WTC11 (cell line): ENCODE measurements around the gene CLIP3. TPM values are rescaled to one million over a fixed set of nuclear protein-coding genes. Genes with fewer than 3 reads are reported as not detected.

Source experiments
- ATAC-seq: fragments of 200-7000 bp; cut with Tn5 transposase; 2 replicates; pipeline ENCODE4 v1.10.0; 2021; ENCODE audit warnings: mild to moderate bottlenecking, moderate library complexity
- CTCF ChIA-PET: fragments of 300-600 bp; sonication (Branson Sonifier 250); formaldehyde crosslinking; loops from one replicate; lab custom pipeline; 2021; ENCODE audit warnings: antibody characterized with exemption; lab: Charles Lee
- POLR2A ChIA-PET: fragments of 350-600 bp; sonication (Branson Sonifier 250); formaldehyde crosslinking; loops from one replicate; lab custom pipeline; 2021; ENCODE audit warnings: antibody characterized with exemption; lab: Charles Lee
- DNase-seq: peaks from one replicate; pipeline ENCODE4 v3.0.0; 2021; ENCODE audit warnings: low spot score
- H3K27ac Mint-ChIP-seq: 2 replicates; pipeline ENCODE4 v1.8.0; 2021; ENCODE audit warnings: mixed read lengths
- H3K27me3 Mint-ChIP-seq: 2 replicates; pipeline ENCODE4 v1.8.0; 2021; ENCODE audit warnings: low read depth, mild to moderate bottlenecking, moderate library complexity, mixed read lengths
- H3K36me3 Mint-ChIP-seq: 2 replicates; pipeline ENCODE4 v1.8.0; 2021; ENCODE audit warnings: mixed read lengths
- H3K4me1 Mint-ChIP-seq: 2 replicates; pipeline ENCODE4 v1.8.0; 2022; ENCODE audit warnings: mixed read lengths
- H3K4me3 Mint-ChIP-seq: 2 replicates; pipeline ENCODE4 v1.8.0; 2021; ENCODE audit warnings: mild to moderate bottlenecking, moderate library complexity, mixed read lengths
- H3K9me3 Mint-ChIP-seq: 2 replicates; pipeline ENCODE4 v1.8.0; 2021; ENCODE audit warnings: mixed read lengths
- ATF1 ChIP-seq: sonication (generic); formaldehyde crosslinking; IDR thresholded peaks from 2 replicates; pipeline ENCODE4 v1.8.1; 2023; ENCODE audit warnings: mild to moderate bottlenecking, moderate library complexity, missing genetic modification reagents
- CBFB ChIP-seq: sonication (generic); formaldehyde crosslinking; IDR thresholded peaks from 2 replicates; pipeline ENCODE4 v1.8.1; 2022; ENCODE audit warnings: mild to moderate bottlenecking, low read depth, missing genetic modification reagents
- CREB1 ChIP-seq: sonication (generic); formaldehyde crosslinking; IDR thresholded peaks from 2 replicates; pipeline ENCODE4 v1.8.0; 2023; ENCODE audit warnings: mild to moderate bottlenecking, missing genetic modification reagents
- EMX1 ChIP-seq: fragments of 250-450 bp; sonication (Bioruptor Pico); IDR thresholded peaks from 2 replicates; pipeline ENCODE4 v1.8.0; 2021; ENCODE audit warnings: mild to moderate bottlenecking
- FOXJ3 ChIP-seq: sonication (generic); formaldehyde crosslinking; IDR thresholded peaks from 2 replicates; pipeline ENCODE4 v1.9.0; 2021; ENCODE audit warnings: missing genetic modification reagents, mild to moderate bottlenecking, borderline replicate concordance
- HMGA2 ChIP-seq: fragments of 250-450 bp; sonication (Bioruptor Pico); IDR thresholded peaks from 2 replicates; pipeline ENCODE4 v1.4.0; 2021; ENCODE audit warnings: mild to moderate bottlenecking, moderate library complexity
- KAT7 ChIP-seq: sonication (generic); formaldehyde crosslinking; IDR thresholded peaks from 2 replicates; pipeline ENCODE4 v1.8.1; 2023; ENCODE audit warnings: missing genetic modification reagents, mild to moderate bottlenecking, borderline replicate concordance
- MYBL2 ChIP-seq: sonication (generic); formaldehyde crosslinking; IDR thresholded peaks from 2 replicates; pipeline ENCODE4 v1.8.1; 2023; ENCODE audit warnings: mild to moderate bottlenecking, moderate library complexity, missing genetic modification reagents
- NFATC4 ChIP-seq: fragments of 250-450 bp; sonication (Bioruptor Pico); IDR thresholded peaks from 2 replicates; pipeline ENCODE4 v1.9.0; 2021; ENCODE audit warnings: mild to moderate bottlenecking
- NR1H2 ChIP-seq: sonication (generic); formaldehyde crosslinking; IDR thresholded peaks from 2 replicates; pipeline ENCODE4 v1.9.0; 2021; ENCODE audit warnings: mild to moderate bottlenecking, moderate library complexity, missing genetic modification reagents
- SMAD4 ChIP-seq: sonication (generic); formaldehyde crosslinking; IDR thresholded peaks from 2 replicates; pipeline ENCODE4 v1.8.0; 2022; ENCODE audit warnings: mild to moderate bottlenecking, missing genetic modification reagents
- SOX15 ChIP-seq: fragments of 250-450 bp; sonication (Bioruptor Pico); IDR thresholded peaks from 2 replicates; pipeline ENCODE4 v1.9.0; 2021; ENCODE audit warnings: mild to moderate bottlenecking
- SP1 ChIP-seq: sonication (generic); formaldehyde crosslinking; conservative IDR thresholded peaks from 2 replicates; pipeline ENCODE4 v1.8.1; 2022; ENCODE audit warnings: missing genetic modification reagents
- TEAD4 ChIP-seq: sonication (generic); formaldehyde crosslinking; IDR thresholded peaks from 2 replicates; pipeline ENCODE4 v1.8.0; 2022; ENCODE audit warnings: mild to moderate bottlenecking, missing genetic modification reagents
- ZNF219 ChIP-seq: sonication (generic); formaldehyde crosslinking; IDR thresholded peaks from 2 replicates; pipeline ENCODE4 v1.8.0; 2023; ENCODE audit warnings: missing genetic modification reagents, mild to moderate bottlenecking, borderline replicate concordance
- total RNA-seq: library from RNA; stranded (reverse); gene quantifications from 3 replicates; pipeline ENCODE4 v1.2.3, GENCODE V29; 2021
- TF ChIP-seq, protein P1 (sequence below): sonication (generic); formaldehyde crosslinking; IDR thresholded peaks from 2 replicates; pipeline ENCODE4 v1.8.1; 2023; ENCODE audit warnings: mild to moderate bottlenecking, missing genetic modification reagents
- TF ChIP-seq, protein P2 (sequence below): fragments of 250-450 bp; sonication (Bioruptor Pico); IDR thresholded peaks from 2 replicates; pipeline ENCODE4 v1.9.0; 2021; ENCODE audit warnings: mild to moderate bottlenecking
- TF ChIP-seq, protein P3 (sequence below): sonication (generic); formaldehyde crosslinking; IDR thresholded peaks from 2 replicates; pipeline ENCODE4 v1.8.1; 2022; ENCODE audit warnings: low read depth, mild to moderate bottlenecking, moderate library complexity, missing genetic modification reagents, borderline replicate concordance
- TF ChIP-seq, protein P4 (sequence below): sonication (generic); formaldehyde crosslinking; IDR thresholded peaks from 2 replicates; pipeline ENCODE4 v1.8.0; 2023; ENCODE audit warnings: missing genetic modification reagents, mild to moderate bottlenecking, borderline replicate concordance
- TF ChIP-seq, protein P5 (sequence below): sonication (generic); formaldehyde crosslinking; IDR thresholded peaks from 2 replicates; pipeline ENCODE4 v1.8.1; 2022; ENCODE audit warnings: low read depth, missing genetic modification reagents, borderline replicate concordance
- TF ChIP-seq, protein P6 (sequence below): fragments of 250-450 bp; sonication (Bioruptor Pico); IDR thresholded peaks from 2 replicates; pipeline ENCODE4 v1.9.0; 2021; ENCODE audit warnings: mild to moderate bottlenecking
- TF ChIP-seq, protein P7 (sequence below): sonication (generic); formaldehyde crosslinking; IDR thresholded peaks from 2 replicates; pipeline ENCODE4 v1.8.1; 2023; ENCODE audit warnings: mild to moderate bottlenecking, missing genetic modification reagents
- TF ChIP-seq, protein P8 (sequence below): sonication (generic); formaldehyde crosslinking; IDR thresholded peaks from 2 replicates; pipeline ENCODE4 v1.8.0; 2022; ENCODE audit warnings: mild to moderate bottlenecking, missing genetic modification reagents

The CLIP3 gene
- total RNA-seq, 1 experiment from 2014 or later, result 16.2 TPM

DNA sequence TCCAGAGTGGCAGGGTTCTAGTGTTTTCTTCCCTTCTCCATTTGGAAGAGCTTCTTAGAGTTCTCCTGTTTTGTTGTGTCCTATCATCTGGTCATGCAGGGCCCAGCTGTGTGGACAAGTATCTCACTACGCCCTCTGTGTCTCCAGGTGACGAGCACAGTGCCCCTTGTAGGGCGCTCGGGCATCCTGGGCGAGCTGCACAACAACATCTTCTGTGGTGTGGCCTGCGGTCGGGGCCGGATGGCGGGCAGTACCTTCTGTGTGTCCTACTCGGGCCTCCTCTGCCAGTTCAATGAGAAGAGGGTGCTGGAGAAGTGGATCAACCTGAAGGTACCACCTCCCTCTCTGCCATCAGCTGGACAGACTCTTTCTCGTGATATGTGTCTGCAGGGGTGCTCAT lies 35.0 kb upstream of the CLIP3 start (continued):
- TF ChIP-seq, protein P1, sequence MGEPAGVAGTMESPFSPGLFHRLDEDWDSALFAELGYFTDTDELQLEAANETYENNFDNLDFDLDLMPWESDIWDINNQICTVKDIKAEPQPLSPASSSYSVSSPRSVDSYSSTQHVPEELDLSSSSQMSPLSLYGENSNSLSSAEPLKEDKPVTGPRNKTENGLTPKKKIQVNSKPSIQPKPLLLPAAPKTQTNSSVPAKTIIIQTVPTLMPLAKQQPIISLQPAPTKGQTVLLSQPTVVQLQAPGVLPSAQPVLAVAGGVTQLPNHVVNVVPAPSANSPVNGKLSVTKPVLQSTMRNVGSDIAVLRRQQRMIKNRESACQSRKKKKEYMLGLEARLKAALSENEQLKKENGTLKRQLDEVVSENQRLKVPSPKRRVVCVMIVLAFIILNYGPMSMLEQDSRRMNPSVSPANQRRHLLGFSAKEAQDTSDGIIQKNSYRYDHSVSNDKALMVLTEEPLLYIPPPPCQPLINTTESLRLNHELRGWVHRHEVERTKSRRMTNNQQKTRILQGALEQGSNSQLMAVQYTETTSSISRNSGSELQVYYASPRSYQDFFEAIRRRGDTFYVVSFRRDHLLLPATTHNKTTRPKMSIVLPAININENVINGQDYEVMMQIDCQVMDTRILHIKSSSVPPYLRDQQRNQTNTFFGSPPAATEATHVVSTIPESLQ (CRISPR knock-in tag), result no peak
- TF ChIP-seq CREB1 (CRISPR knock-in tag) (no peak), KAT7 (no peak), EMX1 (CRISPR knock-in tag) (no peak), CBFB (CRISPR knock-in tag) (no peak), SMAD4 (no peak)
- TF ChIP-seq, protein P2, sequence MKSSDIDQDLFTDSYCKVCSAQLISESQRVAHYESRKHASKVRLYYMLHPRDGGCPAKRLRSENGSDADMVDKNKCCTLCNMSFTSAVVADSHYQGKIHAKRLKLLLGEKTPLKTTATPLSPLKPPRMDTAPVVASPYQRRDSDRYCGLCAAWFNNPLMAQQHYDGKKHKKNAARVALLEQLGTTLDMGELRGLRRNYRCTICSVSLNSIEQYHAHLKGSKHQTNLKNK (CRISPR knock-in tag), result no peak
- TF ChIP-seq, all 79 proteins: peak for 0

DNA sequence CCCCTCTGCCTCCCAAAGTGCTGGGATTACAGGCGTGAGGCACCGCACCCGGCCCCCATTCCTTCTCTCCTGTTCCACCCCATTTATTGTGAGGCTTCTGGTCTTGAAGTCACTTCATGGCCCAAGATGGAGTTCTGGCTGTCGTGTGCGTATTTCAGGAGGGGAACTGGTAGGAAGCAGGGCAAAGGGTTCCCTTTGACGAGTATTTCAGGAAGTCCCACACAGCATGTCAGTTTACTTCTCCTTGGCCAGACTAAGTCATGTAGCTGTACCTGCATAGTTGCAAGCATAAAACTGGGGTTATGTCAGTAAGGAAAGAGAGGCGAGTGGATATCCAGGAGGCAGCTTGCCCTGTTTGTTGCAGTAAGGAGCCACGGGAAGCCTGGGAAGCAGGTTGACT lies 32.2 kb upstream of the CLIP3 start:
- no peaks in the 10 kb centered on the region for H3K27me3 Mint-ChIP-seq
- no peaks in the 10 kb centered on the region for H3K4me1 Mint-ChIP-seq
- TF ChIP-seq NFATC4 (CRISPR knock-in tag), result no peak
- no peak for TF ChIP-seq NR1H2
- TF ChIP-seq, protein P3, sequence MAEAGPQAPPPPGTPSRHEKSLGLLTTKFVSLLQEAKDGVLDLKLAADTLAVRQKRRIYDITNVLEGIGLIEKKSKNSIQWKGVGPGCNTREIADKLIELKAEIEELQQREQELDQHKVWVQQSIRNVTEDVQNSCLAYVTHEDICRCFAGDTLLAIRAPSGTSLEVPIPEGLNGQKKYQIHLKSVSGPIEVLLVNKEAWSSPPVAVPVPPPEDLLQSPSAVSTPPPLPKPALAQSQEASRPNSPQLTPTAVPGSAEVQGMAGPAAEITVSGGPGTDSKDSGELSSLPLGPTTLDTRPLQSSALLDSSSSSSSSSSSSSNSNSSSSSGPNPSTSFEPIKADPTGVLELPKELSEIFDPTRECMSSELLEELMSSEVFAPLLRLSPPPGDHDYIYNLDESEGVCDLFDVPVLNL (CRISPR knock-in tag), result no peak
- TF ChIP-seq SP1 (CRISPR knock-in tag), result no peak
- TF ChIP-seq HMGA2 (CRISPR knock-in tag), result no peak
- no peak for TF ChIP-seq SOX15 (CRISPR knock-in tag)
- no peak for TF ChIP-seq TEAD4 (CRISPR knock-in tag)
- no peak for TF ChIP-seq ZNF219 (CRISPR knock-in tag)
- TF ChIP-seq, protein P4, sequence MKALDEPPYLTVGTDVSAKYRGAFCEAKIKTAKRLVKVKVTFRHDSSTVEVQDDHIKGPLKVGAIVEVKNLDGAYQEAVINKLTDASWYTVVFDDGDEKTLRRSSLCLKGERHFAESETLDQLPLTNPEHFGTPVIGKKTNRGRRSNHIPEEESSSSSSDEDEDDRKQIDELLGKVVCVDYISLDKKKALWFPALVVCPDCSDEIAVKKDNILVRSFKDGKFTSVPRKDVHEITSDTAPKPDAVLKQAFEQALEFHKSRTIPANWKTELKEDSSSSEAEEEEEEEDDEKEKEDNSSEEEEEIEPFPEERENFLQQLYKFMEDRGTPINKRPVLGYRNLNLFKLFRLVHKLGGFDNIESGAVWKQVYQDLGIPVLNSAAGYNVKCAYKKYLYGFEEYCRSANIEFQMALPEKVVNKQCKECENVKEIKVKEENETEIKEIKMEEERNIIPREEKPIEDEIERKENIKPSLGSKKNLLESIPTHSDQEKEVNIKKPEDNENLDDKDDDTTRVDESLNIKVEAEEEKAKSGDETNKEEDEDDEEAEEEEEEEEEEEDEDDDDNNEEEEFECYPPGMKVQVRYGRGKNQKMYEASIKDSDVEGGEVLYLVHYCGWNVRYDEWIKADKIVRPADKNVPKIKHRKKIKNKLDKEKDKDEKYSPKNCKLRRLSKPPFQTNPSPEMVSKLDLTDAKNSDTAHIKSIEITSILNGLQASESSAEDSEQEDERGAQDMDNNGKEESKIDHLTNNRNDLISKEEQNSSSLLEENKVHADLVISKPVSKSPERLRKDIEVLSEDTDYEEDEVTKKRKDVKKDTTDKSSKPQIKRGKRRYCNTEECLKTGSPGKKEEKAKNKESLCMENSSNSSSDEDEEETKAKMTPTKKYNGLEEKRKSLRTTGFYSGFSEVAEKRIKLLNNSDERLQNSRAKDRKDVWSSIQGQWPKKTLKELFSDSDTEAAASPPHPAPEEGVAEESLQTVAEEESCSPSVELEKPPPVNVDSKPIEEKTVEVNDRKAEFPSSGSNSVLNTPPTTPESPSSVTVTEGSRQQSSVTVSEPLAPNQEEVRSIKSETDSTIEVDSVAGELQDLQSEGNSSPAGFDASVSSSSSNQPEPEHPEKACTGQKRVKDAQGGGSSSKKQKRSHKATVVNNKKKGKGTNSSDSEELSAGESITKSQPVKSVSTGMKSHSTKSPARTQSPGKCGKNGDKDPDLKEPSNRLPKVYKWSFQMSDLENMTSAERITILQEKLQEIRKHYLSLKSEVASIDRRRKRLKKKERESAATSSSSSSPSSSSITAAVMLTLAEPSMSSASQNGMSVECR (CRISPR knock-in tag), result no peak
- no peak for TF ChIP-seq FOXJ3 (CRISPR knock-in tag)
- no peak for TF ChIP-seq ATF1 (CRISPR knock-in tag)
- TF ChIP-seq, protein P5, sequence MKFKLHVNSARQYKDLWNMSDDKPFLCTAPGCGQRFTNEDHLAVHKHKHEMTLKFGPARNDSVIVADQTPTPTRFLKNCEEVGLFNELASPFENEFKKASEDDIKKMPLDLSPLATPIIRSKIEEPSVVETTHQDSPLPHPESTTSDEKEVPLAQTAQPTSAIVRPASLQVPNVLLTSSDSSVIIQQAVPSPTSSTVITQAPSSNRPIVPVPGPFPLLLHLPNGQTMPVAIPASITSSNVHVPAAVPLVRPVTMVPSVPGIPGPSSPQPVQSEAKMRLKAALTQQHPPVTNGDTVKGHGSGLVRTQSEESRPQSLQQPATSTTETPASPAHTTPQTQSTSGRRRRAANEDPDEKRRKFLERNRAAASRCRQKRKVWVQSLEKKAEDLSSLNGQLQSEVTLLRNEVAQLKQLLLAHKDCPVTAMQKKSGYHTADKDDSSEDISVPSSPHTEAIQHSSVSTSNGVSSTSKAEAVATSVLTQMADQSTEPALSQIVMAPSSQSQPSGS (CRISPR knock-in tag), result no peak
- TF ChIP-seq MYBL2 (CRISPR knock-in tag), result no peak
- TF ChIP-seq, protein P6, sequence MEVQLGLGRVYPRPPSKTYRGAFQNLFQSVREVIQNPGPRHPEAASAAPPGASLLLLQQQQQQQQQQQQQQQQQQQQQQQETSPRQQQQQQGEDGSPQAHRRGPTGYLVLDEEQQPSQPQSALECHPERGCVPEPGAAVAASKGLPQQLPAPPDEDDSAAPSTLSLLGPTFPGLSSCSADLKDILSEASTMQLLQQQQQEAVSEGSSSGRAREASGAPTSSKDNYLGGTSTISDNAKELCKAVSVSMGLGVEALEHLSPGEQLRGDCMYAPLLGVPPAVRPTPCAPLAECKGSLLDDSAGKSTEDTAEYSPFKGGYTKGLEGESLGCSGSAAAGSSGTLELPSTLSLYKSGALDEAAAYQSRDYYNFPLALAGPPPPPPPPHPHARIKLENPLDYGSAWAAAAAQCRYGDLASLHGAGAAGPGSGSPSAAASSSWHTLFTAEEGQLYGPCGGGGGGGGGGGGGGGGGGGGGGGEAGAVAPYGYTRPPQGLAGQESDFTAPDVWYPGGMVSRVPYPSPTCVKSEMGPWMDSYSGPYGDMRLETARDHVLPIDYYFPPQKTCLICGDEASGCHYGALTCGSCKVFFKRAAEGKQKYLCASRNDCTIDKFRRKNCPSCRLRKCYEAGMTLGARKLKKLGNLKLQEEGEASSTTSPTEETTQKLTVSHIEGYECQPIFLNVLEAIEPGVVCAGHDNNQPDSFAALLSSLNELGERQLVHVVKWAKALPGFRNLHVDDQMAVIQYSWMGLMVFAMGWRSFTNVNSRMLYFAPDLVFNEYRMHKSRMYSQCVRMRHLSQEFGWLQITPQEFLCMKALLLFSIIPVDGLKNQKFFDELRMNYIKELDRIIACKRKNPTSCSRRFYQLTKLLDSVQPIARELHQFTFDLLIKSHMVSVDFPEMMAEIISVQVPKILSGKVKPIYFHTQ, result no peak
- TF ChIP-seq, protein P7, sequence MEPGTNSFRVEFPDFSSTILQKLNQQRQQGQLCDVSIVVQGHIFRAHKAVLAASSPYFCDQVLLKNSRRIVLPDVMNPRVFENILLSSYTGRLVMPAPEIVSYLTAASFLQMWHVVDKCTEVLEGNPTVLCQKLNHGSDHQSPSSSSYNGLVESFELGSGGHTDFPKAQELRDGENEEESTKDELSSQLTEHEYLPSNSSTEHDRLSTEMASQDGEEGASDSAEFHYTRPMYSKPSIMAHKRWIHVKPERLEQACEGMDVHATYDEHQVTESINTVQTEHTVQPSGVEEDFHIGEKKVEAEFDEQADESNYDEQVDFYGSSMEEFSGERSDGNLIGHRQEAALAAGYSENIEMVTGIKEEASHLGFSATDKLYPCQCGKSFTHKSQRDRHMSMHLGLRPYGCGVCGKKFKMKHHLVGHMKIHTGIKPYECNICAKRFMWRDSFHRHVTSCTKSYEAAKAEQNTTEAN, result no peak
- TF ChIP-seq, protein P8, sequence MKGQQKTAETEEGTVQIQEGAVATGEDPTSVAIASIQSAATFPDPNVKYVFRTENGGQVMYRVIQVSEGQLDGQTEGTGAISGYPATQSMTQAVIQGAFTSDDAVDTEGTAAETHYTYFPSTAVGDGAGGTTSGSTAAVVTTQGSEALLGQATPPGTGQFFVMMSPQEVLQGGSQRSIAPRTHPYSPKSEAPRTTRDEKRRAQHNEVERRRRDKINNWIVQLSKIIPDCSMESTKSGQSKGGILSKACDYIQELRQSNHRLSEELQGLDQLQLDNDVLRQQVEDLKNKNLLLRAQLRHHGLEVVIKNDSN (CRISPR knock-in tag), result no peak
- ATAC-seq, result no peak
- H3K27ac Mint-ChIP-seq, result no peak overlapping the region
- ChIA-PET CTCF (interaction anchor here (0.6 kb wide), 1 partner anchor 79 kb away, joined by 4 read pairs; no protein-coding TSS in a partner anchor), POLR2A (no interaction called here)
- peaks cover 63% of the 10 kb centered on the region for H3K36me3 Mint-ChIP-seq
- H3K4me3 Mint-ChIP-seq, result no peak overlapping the region
- H3K9me3 Mint-ChIP-seq, result 0 out of 2 replicates have a peak, but pooled peaks cover 3% of the 10 kb centered on the region
- no peak for DNase-seq
